Measurements from ENCODE around the gene PGA5.
"Not testable (repeated sequence)": the region's sequence is repeated elsewhere in the genome, so short reads cannot be mapped to it uniquely, and the experiment has no call there.

Gene PGA5

DNA sequence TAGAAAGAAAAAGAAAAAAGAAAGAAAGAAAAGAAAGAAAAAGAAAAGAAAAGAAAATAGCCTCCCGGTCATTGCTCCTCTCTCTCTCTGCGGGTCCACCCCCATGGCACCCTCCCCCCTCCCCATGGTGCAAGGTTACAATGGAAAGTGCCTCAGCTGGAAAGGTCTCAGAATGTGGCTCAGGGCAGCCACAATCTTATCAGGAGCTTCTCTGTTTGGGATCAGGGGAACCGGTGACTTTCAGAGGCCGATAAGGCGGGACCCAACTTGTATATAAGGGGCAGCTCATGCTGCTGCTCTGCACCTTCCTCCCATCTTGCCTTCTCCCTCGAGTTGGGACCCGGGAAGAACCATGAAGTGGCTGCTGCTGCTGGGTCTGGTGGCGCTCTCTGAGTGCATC, at the start of gene PGA5:
PGA5 (plus strand) TSS at position 301 of the 400 bp plus-strand sequence; CDS start at position 353, 52 bp downstream.
- DNase-seq = not testable (repeated sequence)

DNA sequence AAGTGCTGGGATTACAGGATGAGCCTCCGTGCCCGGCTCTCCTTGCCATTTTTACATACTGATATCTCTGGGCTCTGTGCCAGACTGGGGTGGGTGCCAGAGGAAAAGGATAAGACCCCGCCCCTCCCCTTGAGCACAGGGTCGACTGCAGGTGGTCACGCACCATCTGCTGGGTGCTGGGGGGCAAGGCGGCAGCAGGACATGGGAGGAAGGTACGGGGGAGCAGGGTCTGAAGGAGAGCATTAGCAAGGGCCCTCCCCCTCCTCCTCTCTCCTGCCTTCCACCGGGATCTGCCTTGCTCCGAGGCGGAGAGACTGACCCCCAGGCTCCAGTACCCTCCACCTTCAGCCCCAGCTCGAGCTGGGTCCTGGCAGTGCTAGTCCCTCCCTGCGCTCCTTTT, 47.4 kb upstream of the PGA5 start:
- DNase-seq = no peak

DNA sequence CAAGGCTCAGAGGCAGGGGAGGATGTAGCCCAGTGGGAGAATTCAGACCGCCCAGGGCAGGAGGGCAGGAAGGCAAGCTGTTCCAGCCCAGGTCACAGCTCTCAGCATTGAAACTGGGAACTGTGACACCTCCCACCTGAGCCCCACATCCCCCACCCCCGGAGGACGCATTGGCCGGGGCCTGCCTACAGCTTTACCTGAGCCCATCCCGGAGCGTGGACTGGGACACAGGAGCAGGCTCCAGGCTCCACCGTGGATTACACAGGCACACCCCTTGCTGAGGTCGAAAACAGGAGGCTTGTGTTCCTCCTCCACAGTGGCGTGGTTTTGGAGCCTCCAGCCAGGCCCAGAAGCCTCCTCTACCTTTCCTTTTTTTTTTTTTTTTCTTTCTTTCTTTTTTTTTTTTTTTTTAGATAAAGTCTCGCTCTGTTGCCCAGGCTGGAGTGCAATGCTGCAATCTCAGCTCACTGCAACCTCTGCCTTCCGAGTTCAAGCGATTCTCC, 46.8 kb upstream of the PGA5 start:
- DNase-seq = no peak

- no peak for DNase-seq
Observed at GRCh38 chr11:61194981-61195695, 45.8 kb upstream of the PGA5 start.

GRCh38 chr11:61195719-61196118, 45.3 kb upstream of the PGA5 start:
- no peak for DNase-seq

- no peak for DNase-seq
Observed at GRCh38 chr11:61198361-61198760, 42.6 kb upstream of the PGA5 start.

GRCh38 chr11:61198948-61199523, 41.9 kb upstream of the PGA5 start:
- no peak for DNase-seq

DNA sequence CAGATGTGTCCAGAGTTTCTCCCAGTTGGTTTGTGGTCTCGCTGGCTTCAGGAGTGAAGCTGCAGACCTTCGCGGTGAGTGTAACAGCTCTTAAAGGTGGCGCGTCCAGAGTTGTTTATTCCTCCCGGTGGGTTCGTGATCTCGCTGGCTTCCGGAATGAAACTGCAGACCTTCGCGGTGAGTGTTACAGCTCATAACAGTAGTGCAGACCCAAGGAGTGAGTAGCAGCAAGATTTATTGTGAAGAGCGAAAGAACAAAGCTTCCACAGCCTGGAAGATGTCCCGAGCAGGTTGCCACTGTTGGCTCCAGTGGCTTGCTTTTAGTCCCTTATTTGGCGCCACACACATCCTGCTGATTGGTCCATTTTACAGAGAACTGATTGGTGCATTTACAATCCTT, 39.5 kb upstream of the PGA5 start:
- DNase-seq = no peak

GRCh38 chr11:61202950-61203746, 37.8 kb upstream of the PGA5 start, which contains the start of gene PGA3:
Gene PGA3 (plus strand): TSS chr11:61203515. CDS start chr11:61203565, 50 bp downstream.
- not testable (repeated sequence) for DNase-seq

DNA sequence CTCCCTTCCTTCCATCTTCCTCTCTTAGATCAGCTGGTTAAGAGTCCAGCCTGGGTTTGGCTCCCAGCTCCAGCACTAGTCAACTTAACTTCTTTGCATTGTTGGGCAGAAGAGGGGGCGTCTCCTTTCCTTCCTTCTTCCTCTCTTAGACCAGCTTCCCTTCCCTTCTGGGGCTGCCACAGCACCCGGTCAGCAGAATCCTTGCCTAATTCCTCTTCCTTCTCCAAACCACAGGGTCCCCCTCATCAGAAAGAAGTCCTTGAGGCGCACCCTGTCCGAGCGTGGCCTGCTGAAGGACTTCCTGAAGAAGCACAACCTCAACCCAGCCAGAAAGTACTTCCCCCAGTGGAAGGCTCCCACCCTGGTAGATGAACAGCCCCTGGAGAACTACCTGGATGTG, 37.1 kb upstream of the PGA5 start:
- not testable (repeated sequence) for DNase-seq

DNA sequence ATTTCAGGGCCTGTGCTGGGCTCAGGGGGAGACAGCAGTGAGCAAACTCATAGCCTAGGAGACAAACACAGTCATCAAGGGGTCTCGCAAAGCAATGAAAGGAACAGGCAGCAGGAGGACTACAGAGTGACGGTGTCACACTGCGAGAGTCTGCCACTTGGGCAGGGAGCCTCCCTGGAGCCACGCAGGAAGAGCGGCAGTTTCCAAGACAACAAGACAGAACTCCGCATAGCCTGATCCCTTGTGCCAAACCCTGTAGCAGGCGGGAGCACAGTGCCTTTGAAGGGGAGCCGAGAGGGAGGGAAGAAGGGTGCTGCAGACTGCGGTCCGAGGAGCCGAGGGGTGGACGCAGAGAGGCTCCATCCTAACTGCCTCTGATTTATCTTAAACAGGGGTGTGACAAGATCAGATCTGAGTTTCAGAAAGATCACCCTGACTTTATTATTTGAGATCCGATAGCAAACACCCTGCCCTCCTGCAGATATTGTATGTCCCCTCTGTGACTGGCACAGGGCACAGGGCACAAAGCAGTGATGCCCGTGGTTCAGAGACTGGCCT, 36.4 kb upstream of the PGA5 start:
- not testable (repeated sequence) for DNase-seq

DNA sequence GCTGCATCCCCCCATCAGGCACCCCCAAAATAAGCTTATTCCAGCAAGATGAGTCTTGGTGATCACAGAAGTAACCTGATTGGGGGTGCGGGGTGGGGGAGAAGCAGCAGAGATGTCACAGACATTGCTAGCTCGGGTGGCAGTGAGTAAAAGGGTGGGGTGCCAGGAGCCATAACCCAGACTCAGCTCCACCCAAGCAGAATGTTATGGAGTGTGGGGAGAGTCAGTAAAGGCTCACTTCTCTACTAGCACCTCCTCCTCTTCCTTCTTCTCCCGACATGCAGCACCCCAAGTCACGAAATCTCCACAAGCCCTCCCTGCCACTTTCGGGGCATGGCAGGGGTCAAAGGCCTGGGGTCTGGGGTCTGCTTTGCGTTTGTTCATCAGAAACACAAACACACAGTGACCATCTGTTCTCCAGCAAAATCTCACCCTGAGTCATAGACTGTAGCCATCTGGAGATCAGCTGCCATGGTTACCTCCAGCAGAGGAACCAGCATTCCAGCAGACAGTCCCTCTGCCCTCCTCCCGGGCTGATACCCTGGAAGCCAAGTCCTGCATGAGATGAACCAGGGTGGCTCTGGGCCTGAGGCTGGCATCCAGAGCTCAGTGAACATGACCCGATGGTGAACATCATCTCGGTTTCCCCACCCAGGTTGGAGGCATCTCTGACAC, 33.2 kb upstream of the PGA5 start:
- DNase-seq = not testable (repeated sequence)

GRCh38 chr11:61210629-61211028, 30.3 kb upstream of the PGA5 start:
- not testable (repeated sequence) for DNase-seq

DNA sequence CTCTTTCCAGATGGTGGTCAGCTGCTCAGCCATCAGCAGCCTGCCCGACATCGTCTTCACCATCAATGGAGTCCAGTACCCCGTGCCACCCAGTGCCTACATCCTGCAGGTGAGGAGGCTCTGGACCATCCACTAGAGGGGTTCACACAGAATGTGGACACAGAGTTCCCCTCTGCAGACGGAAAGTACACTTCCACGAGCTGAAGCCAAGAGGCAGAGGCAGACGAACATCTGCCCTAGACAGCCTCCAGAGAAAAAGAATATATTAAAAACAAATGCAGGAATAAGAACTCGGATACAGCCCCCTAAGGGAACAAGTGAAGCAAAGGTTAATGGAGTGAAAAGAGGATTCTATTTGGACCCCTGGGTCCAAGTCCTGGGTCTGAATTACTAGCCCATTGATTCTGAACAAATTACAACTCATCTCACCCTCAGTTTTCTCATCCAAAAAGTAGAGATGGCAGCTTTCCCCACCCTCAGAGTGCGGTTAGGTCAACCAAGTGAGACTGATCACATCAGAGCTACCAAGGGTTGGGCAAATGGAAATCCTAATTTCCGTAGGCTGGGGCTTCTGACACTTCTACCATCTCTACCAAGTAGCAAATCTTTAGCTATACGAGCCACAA, 29.5 kb upstream of the PGA5 start:
- DNase-seq = peak in 1 of 3 donors; percentile 16

DNA sequence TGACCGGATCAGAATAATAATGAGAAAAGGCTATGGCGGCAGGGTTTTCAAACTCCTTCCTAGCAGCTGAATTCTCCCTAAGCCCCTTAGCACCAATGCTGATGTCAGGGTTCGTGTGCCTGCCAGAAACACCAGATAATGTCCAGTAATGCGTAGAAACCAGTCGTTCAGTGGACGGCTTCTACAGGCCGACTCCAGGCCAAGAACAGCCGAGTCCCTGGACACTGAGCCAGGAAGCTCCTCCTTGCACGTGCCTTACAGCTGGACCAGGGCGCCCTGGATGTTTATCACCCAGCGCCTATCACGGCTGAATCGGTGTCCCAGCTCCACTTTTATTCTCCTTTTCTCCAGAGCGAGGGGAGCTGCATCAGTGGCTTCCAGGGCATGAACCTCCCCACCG, 28.8 kb upstream of the PGA5 start:
- DNase-seq = not testable (repeated sequence)

GRCh38 chr11:61213711-61214324, 27.2 kb upstream of the PGA5 start:
- not testable (repeated sequence) for DNase-seq

DNA sequence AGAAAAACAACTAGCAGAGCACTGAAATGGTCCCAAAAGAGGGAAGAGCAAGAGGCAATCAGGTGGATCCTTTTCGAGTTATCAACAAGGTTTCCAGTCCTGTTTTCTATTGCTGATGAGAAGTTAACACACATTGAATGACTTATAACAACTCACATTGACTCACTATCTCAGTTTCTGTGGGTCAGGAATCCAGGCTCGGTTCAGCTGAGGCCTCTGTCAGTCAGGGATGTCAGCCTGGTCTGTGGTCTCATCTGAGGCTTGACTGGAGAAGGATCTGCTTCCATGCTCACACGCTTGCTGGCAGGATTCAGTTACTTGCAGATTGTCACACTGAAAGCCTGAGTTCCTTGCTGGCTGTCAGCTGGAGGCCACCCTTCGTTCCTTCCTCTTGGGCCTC, 22.7 kb upstream of the PGA5 start:
- not testable (repeated sequence) for DNase-seq

DNA sequence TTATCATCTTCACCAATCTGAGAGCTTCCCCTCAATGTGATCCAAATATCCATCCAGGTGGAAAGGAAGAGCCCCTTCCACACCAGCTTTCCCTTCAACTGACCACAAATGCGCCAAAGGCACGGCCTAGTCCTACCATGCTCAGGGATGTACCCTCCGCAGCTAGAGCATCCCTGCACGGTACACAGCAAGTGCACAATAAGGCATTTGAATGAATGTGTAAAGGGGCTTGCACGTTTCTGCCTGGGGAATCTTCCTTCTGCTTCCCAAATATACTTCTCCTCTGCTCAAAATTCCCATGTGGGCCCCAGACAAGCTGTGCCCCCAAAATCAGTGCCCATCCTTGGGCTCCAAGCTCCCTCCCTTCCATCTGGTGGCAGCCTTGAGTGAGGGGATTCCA, 22.0 kb upstream of the PGA5 start:
- not testable (repeated sequence) for DNase-seq

DNA sequence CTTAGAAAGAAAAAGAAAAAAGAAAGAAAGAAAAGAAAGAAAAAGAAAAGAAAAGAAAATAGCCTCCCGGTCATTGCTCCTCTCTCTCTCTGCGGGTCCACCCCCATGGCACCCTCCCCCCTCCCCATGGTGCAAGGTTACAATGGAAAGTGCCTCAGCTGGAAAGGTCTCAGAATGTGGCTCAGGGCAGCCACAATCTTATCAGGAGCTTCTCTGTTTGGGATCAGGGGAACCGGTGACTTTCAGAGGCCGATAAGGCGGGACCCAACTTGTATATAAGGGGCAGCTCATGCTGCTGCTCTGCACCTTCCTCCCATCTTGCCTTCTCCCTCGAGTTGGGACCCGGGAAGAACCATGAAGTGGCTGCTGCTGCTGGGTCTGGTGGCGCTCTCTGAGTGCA, 18.9 kb upstream of the PGA5 start, which contains the start of gene PGA4:
PGA4 (plus strand) TSS at position 301 of the 400 bp plus-strand sequence; CDS start at position 355, 54 bp downstream.
- DNase-seq = not testable (repeated sequence)

- not testable (repeated sequence) for DNase-seq
Observed at GRCh38 chr11:61222692-61223091, 18.3 kb upstream of the PGA5 start.

GRCh38 chr11:61226457-61227137, 14.4 kb upstream of the PGA5 start:
- DNase-seq = not testable (repeated sequence)
